Measurements from ENCODE around the gene KIF6.

- no peak for TF ChIP-seq CTCF (IDR thresholded peaks at IDR 0.05)
- no peak for TF ChIP-seq EP300 (IDR thresholded peaks at IDR 0.05)
Measured at GRCh38 chr6:39330057-39330456, 395.2 kb downstream of the KIF6 start.

All from esophagus muscularis mucosa (tissue), 3 donors.